Esophagus muscularis mucosa (tissue), 3 donors: ENCODE results near the gene SMAP1.

ENCODE experiments used
- CTCF ChIP-seq, 3 experiments: fragments of 200-600 bp in 2 of 3; fragments of 450-650 bp in 1 of 3; sonication (generic) in 2 of 3; IDR thresholded peaks; one replicate each; pipeline ENCODE4 v1.5.1; 2017 to 2019; ENCODE audit warnings: antibody characterized with exemption in 3 of 3, mild to moderate bottlenecking in 2 of 3, moderate library complexity in 1 of 3
- POLR2AphosphoS5 ChIP-seq, 2 donors: sonication (generic); formaldehyde crosslinking; IDR thresholded peaks; one replicate each; pipeline ENCODE4 v1.6.1; 2017; ENCODE audit warnings: antibody characterized with exemption in 2 of 2

- no peak for TF ChIP-seq POLR2AphosphoS5 (IDR thresholded peaks at IDR 0.05)
- TF ChIP-seq CTCF (IDR thresholded peaks at IDR 0.05) = no peak
Observed at GRCh38 chr6:70666706-70667105, 977 bp upstream of the SMAP1 start.
